Gastroesophageal sphincter (tissue), 4 donors: Measurements from ENCODE around the gene XPNPEP1. TPM values are rescaled to one million over a fixed set of nuclear protein-coding genes. Genes with fewer than 3 reads are reported as not detected.
A peak's percentile ranks its signal among the peaks of the same experiment; 100 is the strongest.

ENCODE experiments used
- ATAC-seq: fragments of 150-250 bp; one replicate; pipeline ENCODE4 v1.9.1; 2016; ENCODE audit warnings: mild to moderate bottlenecking, moderate library complexity
- H3K27ac ChIP-seq, 4 donors: fragments of 200-600 bp; sonication (generic) in 3 of 4; 1 replicate in 3 of 4; 2 replicates in 1 of 4; pipeline ENCODE4 v1.5.1; 2016 to 2019
- H3K27me3 ChIP-seq: fragments of 200-600 bp; sonication (generic); one replicate; pipeline ENCODE4 v1.5.1; 2019
- H3K36me3 ChIP-seq, 2 donors: fragments of 200-600 bp; sonication (generic); one replicate each; pipeline ENCODE4 v1.5.1; 2019; ENCODE audit warnings: control low read depth in 1 of 2
- H3K4me1 ChIP-seq, 3 donors: fragments of 200-600 bp; sonication (generic); 1 replicate in 2 of 3; 2 replicates in 1 of 3; pipeline ENCODE4 v1.5.1; 2016 to 2019; ENCODE audit warnings: control low read depth in 2 of 3
- H3K4me3 ChIP-seq, 2 donors: fragments of 200-600 bp; sonication (generic); one replicate each; pipeline ENCODE4 v1.5.1; 2019; ENCODE audit warnings: mild to moderate bottlenecking in 1 of 2, moderate library complexity in 1 of 2
- H3K9me3 ChIP-seq, 3 donors: fragments of 200-600 bp; sonication (generic); one replicate each; pipeline ENCODE4 v1.5.1; 2017 to 2019; ENCODE audit warnings: control low read depth in 2 of 3
- CTCF ChIP-seq, 4 experiments: fragments of 200-600 bp in 2 of 4; fragments of 450-650 bp in 2 of 4; sonication (generic) in 1 of 4; IDR thresholded peaks; one replicate each; pipeline ENCODE4 v1.5.1; 2017 to 2019; ENCODE audit warnings: antibody characterized with exemption in 4 of 4, mild to moderate bottlenecking in 2 of 4, moderate library complexity in 2 of 4
- EP300 ChIP-seq: sonication (generic); formaldehyde crosslinking; IDR thresholded peaks from one replicate; pipeline ENCODE4 v1.6.1; 2017; ENCODE audit warnings: antibody characterized with exemption, mild to moderate bottlenecking
- POLR2A ChIP-seq, 2 donors: fragments of 450-650 bp; IDR thresholded peaks; one replicate each; pipeline ENCODE4 v1.6.1; 2017; ENCODE audit warnings: antibody characterized with exemption in 2 of 2, mild to moderate bottlenecking in 2 of 2, moderate library complexity in 1 of 2
- POLR2AphosphoS5 ChIP-seq: sonication (generic); formaldehyde crosslinking; IDR thresholded peaks from one replicate; pipeline ENCODE4 v1.6.1; 2017; ENCODE audit warnings: antibody characterized with exemption
- WGBS, 2 donors: methylation state at CpG; one replicate each; pipeline ENCODE4 v1.1.5; 2018; ENCODE audit warnings: low coverage in 1 of 2; 5-methylcytosine and 5-hydroxymethylcytosine counted together
- total RNA-seq, 4 donors: library from RNA; depleted of rRNA; stranded (reverse); fragments of >200 nt; gene quantifications; one replicate each; pipeline ENCODE4 v1.1.0, GENCODE V29; 2016

The XPNPEP1 gene
- total RNA-seq, 4 donors from 2014 or later: 35.5 to 58.0 (median 52.1) TPM

GRCh38 chr10:109931163-109931562 lies 7.9 kb upstream of the XPNPEP1 start:
- H3K27me3 ChIP-seq: no peaks in the 10 kb centered on the region
- no peak overlapping the region for H3K27ac ChIP-seq
- peak; percentile 60 for ATAC-seq
- H3K9me3 ChIP-seq: no peaks in the 10 kb centered on the region
- no peaks in the 10 kb centered on the region for H3K36me3 ChIP-seq
- WGBS, 2 donors: 100% methylated on average over 1 of the region's 1 CpG
- H3K4me1 ChIP-seq: peaks cover 0 to 20% (median 8%) of the 10 kb centered on the region in 3 donors
- no peak overlapping the region for H3K4me3 ChIP-seq
- TF ChIP-seq POLR2A (IDR thresholded peaks at IDR 0.05) (no peak), POLR2AphosphoS5 (no peak), CTCF (IDR thresholded peaks at IDR 0.05) (no peak), EP300 (no peak)

GRCh38 chr10:109929501-109930219 lies 6.3 kb upstream of the XPNPEP1 start:
- peak; percentile 34 for ATAC-seq
- H3K4me1 ChIP-seq: peaks cover 0 to 10% (median 0%) of the 10 kb centered on the region in 3 donors
- no peak for TF ChIP-seq EP300
- TF ChIP-seq POLR2A (IDR thresholded peaks at IDR 0.05): no peak
- TF ChIP-seq CTCF (IDR thresholded peaks at IDR 0.05): no peak
- TF ChIP-seq POLR2AphosphoS5: no peak
- no peaks in the 10 kb centered on the region for H3K27me3 ChIP-seq
- no peak overlapping the region for H3K4me3 ChIP-seq
- H3K27ac ChIP-seq: peak overlapping the region in 1 of 4 donors; percentile 10
- 40 to 61% methylated on average over 3 of the region's 3 CpGs for WGBS, 2 donors
- H3K36me3 ChIP-seq: no peaks in the 10 kb centered on the region
- no peaks in the 10 kb centered on the region for H3K9me3 ChIP-seq

- H3K36me3 ChIP-seq: no peaks in the 10 kb centered on the region
- peaks cover 0 to 8% (median 0%) of the 10 kb centered on the region in 3 donors for H3K4me1 ChIP-seq
- H3K9me3 ChIP-seq: no peaks in the 10 kb centered on the region
- no peaks in the 10 kb centered on the region for H3K27me3 ChIP-seq
- TF ChIP-seq EP300 (no peak), POLR2A (IDR thresholded peaks at IDR 0.05) (no peak), CTCF (IDR thresholded peaks at IDR 0.05) (no peak), POLR2AphosphoS5 (no peak)
- H3K27ac ChIP-seq: peak overlapping the region in 3 of 4 donors; percentile 10 to 39 (median 26)
- H3K4me3 ChIP-seq: no peak overlapping the region
- 64% methylated on average over 1 of the region's 1 CpG; no CpG with 5 or more reads in 1 of the 2 donors for WGBS, 2 donors
- no peak for ATAC-seq
Observed at GRCh38 chr10:109928475-109928891, 5.2 kb upstream of the XPNPEP1 start.

- Histone ChIP-seq H3K36me3 (no peaks in the 10 kb centered on the region), H3K4me3 (no peak overlapping the region), H3K9me3 (no peaks in the 10 kb centered on the region), H3K4me1 (peaks cover 4 to 18% (median 8%) of the 10 kb centered on the region in 3 donors), H3K27me3 (no peaks in the 10 kb centered on the region), H3K27ac (no peak overlapping the region)
- TF ChIP-seq CTCF (IDR thresholded peaks at IDR 0.05): no peak
- TF ChIP-seq EP300: no peak
- no peak for TF ChIP-seq POLR2A (IDR thresholded peaks at IDR 0.05)
- no peak for TF ChIP-seq POLR2AphosphoS5
- WGBS, 2 donors: 70 to 85% methylated on average over 2 of the region's 2 CpGs
- ATAC-seq: no peak
Observed at GRCh38 chr10:109926825-109927224, 3.5 kb upstream of the XPNPEP1 start.
